ENCODE results near the gene HS3ST2. TPM values are rescaled to one million over a fixed set of nuclear protein-coding genes. Genes with fewer than 3 reads are reported as not detected.

Gene HS3ST2
- polyA plus RNA-seq, 2 of the 4 experiments (the other 2 are of a cell fraction), result not detected

DNA sequence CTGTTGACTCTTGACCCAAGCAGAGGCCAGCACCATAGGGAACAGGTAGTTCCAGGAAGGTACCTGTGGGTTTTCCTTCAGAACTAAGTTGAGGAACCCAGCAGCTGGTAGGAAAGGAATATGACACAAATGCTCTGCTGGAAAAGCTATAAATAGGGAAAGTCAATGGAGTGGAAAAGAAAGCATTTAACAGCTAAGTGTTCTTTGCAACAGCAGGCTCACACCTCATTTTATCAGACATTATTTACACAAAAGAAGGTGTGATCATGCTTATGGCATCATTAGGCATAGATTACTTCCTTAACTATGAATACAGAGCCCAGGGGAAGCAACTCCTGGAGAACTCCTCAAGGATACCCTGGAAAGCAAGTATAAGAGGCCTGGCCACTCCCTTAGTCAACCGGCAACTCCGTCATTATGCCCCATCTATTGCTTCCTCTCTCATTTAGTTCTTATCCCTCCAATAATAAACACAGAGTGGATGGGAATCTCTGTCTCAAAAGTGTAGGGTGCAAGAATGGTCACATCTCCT is 128.1 kb downstream of the HS3ST2 start:
- no peak overlapping the region for H3K27ac ChIP-seq
- TF ChIP-seq GATA3 (IDR thresholded peaks at IDR 0.05; ENCODE audit: borderline replicate concordance) (no peak), KDM1A (IDR thresholded peaks at IDR 0.05; ENCODE audit: low read depth) (no peak), RFX5 (IDR thresholded peaks at IDR 0.05) (no peak), FOSB (CRISPR knock-in tag; IDR thresholded peaks at IDR 0.05) (no peak), ZSCAN20 (CRISPR knock-in tag; IDR thresholded peaks at IDR 0.05) (no peak), HDAC2 (IDR thresholded peaks at IDR 0.05) (no peak), HEYL (CRISPR knock-in tag; IDR thresholded peaks at IDR 0.05) (no peak), CEBPB (IDR thresholded peaks at IDR 0.05) (no peak), POLR2A (IDR thresholded peaks at IDR 0.05; ENCODE audit: low read length) (no peak), RAD21 (conservative IDR thresholded peaks at IDR 0.05 in 1 of 2, IDR thresholded peaks at IDR 0.05 in 1 of 2) (no peak), RCOR1 (IDR thresholded peaks at IDR 0.05; ENCODE audit: low read depth, low read length) (no peak), PHF8 (IDR thresholded peaks at IDR 0.05; ENCODE audit: borderline replicate concordance, low read depth) (no peak), TFCP2L1 (CRISPR knock-in tag; IDR thresholded peaks at IDR 0.05) (no peak), NPAS2 (CRISPR knock-in tag; IDR thresholded peaks at IDR 0.05; ENCODE audit: borderline replicate concordance) (no peak), TP53 (CRISPR knock-in tag; IDR thresholded peaks at IDR 0.05) (no peak), JUNB (IDR thresholded peaks at IDR 0.05) (no peak), CBX2 (IDR thresholded peaks at IDR 0.05; ENCODE audit: borderline replicate concordance, low read depth) (no peak)
- TF ChIP-seq, protein P1, sequence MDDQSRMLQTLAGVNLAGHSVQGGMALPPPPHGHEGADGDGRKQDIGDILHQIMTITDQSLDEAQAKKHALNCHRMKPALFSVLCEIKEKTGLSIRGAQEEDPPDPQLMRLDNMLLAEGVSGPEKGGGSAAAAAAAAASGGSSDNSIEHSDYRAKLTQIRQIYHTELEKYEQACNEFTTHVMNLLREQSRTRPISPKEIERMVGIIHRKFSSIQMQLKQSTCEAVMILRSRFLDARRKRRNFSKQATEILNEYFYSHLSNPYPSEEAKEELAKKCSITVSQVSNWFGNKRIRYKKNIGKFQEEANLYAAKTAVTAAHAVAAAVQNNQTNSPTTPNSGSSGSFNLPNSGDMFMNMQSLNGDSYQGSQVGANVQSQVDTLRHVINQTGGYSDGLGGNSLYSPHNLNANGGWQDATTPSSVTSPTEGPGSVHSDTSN (IDR thresholded peaks at IDR 0.05), result no peak
- TF ChIP-seq, protein P2, sequence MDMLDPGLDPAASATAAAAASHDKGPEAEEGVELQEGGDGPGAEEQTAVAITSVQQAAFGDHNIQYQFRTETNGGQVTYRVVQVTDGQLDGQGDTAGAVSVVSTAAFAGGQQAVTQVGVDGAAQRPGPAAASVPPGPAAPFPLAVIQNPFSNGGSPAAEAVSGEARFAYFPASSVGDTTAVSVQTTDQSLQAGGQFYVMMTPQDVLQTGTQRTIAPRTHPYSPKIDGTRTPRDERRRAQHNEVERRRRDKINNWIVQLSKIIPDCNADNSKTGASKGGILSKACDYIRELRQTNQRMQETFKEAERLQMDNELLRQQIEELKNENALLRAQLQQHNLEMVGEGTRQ (IDR thresholded peaks at IDR 0.05), result no peak
- TF ChIP-seq, protein P3, sequence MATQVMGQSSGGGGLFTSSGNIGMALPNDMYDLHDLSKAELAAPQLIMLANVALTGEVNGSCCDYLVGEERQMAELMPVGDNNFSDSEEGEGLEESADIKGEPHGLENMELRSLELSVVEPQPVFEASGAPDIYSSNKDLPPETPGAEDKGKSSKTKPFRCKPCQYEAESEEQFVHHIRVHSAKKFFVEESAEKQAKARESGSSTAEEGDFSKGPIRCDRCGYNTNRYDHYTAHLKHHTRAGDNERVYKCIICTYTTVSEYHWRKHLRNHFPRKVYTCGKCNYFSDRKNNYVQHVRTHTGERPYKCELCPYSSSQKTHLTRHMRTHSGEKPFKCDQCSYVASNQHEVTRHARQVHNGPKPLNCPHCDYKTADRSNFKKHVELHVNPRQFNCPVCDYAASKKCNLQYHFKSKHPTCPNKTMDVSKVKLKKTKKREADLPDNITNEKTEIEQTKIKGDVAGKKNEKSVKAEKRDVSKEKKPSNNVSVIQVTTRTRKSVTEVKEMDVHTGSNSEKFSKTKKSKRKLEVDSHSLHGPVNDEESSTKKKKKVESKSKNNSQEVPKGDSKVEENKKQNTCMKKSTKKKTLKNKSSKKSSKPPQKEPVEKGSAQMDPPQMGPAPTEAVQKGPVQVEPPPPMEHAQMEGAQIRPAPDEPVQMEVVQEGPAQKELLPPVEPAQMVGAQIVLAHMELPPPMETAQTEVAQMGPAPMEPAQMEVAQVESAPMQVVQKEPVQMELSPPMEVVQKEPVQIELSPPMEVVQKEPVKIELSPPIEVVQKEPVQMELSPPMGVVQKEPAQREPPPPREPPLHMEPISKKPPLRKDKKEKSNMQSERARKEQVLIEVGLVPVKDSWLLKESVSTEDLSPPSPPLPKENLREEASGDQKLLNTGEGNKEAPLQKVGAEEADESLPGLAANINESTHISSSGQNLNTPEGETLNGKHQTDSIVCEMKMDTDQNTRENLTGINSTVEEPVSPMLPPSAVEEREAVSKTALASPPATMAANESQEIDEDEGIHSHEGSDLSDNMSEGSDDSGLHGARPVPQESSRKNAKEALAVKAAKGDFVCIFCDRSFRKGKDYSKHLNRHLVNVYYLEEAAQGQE (IDR thresholded peaks at IDR 0.05), result no peak
- H3K9me3 ChIP-seq, result no peaks in the 10 kb centered on the region
- 74% methylated on average over 2 of the region's 2 CpGs for WGBS (ENCODE audit: missing lambda C conversion rate)
- no peaks in the 10 kb centered on the region for H3K4me1 ChIP-seq
- no peak overlapping the region for H3K4me2 ChIP-seq
- ChIA-PET POLR2A (no interaction called here), CTCF (interaction anchor here (1.1 kb wide), 1 partner anchor 36 kb away, joined by 3 read pairs; no protein-coding TSS in a partner anchor)
- no peak overlapping the region for H3K4me3 ChIP-seq
- FAIRE-seq (no peak), ATAC-seq (no peak), DNase-seq (ENCODE audit: low read depth in 1 of 2, low spot score in 1 of 2) (no peak)

DNA sequence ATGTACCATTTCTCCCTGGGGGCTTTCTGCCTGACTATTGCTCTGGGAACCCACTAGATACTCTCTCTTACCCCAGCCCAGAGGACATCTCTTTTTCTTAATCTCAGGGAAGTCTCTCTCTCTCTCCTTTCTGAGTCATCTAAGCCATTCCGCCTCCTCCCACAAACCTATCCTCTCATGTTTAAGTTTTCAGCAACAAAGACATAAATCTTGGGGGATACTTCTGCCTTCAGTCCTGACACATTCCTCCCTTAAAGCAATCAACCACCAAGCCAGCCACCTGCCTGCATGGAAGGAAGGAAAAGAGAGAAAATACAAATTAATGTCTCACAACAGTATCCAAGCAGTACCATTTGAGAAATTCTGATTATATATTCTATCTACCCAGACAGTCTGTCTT is 128.8 kb downstream of the HS3ST2 start:
- DNase-seq (ENCODE audit: low read depth in 1 of 2, low spot score in 1 of 2), result no peak
- Histone ChIP-seq H3K4me1 (no peaks in the 10 kb centered on the region), H3K9me3 (no peaks in the 10 kb centered on the region), H3K4me3 (no peak overlapping the region), H3K4me2 (no peak overlapping the region), H3K27ac (no peak overlapping the region)
- ChIA-PET CTCF (no interaction called here), POLR2A (no interaction called here)
- 35% methylated on average over 1 of the region's 1 CpG for WGBS (ENCODE audit: missing lambda C conversion rate)
- no peak for FAIRE-seq
- TF ChIP-seq CBX2 (IDR thresholded peaks at IDR 0.05; ENCODE audit: borderline replicate concordance, low read depth) (no peak), TP53 (CRISPR knock-in tag; IDR thresholded peaks at IDR 0.05) (no peak), JUN (IDR thresholded peaks at IDR 0.05) (no peak), HOXA7 (CRISPR knock-in tag; IDR thresholded peaks at IDR 0.05) (no peak), ZFP36 (IDR thresholded peaks at IDR 0.05; ENCODE audit: borderline replicate concordance, partially characterized antibody) (no peak), ZNF302 (CRISPR knock-in tag; IDR thresholded peaks at IDR 0.05) (no peak), SREBF2 (IDR thresholded peaks at IDR 0.05) (no peak), EHF (CRISPR knock-in tag; IDR thresholded peaks at IDR 0.05) (no peak)
- TF ChIP-seq, protein P2 (IDR thresholded peaks at IDR 0.05), result no peak
- TF ChIP-seq, protein P4, sequence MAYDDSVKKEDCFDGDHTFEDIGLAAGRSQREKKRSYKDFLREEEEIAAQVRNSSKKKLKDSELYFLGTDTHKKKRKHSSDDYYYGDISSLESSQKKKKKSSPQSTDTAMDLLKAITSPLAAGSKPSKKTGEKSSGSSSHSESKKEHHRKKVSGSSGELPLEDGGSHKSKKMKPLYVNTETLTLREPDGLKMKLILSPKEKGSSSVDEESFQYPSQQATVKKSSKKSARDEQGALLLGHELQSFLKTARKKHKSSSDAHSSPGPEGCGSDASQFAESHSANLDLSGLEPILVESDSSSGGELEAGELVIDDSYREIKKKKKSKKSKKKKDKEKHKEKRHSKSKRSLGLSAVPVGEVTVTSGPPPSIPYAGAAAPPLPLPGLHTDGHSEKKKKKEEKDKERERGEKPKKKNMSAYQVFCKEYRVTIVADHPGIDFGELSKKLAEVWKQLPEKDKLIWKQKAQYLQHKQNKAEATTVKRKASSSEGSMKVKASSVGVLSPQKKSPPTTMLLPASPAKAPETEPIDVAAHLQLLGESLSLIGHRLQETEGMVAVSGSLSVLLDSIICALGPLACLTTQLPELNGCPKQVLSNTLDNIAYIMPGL (CRISPR knock-in tag; IDR thresholded peaks at IDR 0.05; ENCODE audit: borderline replicate concordance), result no peak
- ATAC-seq, result no peak

All from A549 (cell line).